Activated T-helper 1 cell treated with anti-CD3 and anti-CD28 coated beads, Interleukin-2, amount 50 U/mL, for 16 hours (primary cell): Measurements from ENCODE around the gene BRCA2.

Experiments used
- DNase-seq, 2 donors: peaks; one replicate each; pipeline ENCODE4 v3.0.0-alpha.2; 2020; ENCODE audit warnings: low read depth in 1 of 2, low spot score in 1 of 2

Gene BRCA2

DNA sequence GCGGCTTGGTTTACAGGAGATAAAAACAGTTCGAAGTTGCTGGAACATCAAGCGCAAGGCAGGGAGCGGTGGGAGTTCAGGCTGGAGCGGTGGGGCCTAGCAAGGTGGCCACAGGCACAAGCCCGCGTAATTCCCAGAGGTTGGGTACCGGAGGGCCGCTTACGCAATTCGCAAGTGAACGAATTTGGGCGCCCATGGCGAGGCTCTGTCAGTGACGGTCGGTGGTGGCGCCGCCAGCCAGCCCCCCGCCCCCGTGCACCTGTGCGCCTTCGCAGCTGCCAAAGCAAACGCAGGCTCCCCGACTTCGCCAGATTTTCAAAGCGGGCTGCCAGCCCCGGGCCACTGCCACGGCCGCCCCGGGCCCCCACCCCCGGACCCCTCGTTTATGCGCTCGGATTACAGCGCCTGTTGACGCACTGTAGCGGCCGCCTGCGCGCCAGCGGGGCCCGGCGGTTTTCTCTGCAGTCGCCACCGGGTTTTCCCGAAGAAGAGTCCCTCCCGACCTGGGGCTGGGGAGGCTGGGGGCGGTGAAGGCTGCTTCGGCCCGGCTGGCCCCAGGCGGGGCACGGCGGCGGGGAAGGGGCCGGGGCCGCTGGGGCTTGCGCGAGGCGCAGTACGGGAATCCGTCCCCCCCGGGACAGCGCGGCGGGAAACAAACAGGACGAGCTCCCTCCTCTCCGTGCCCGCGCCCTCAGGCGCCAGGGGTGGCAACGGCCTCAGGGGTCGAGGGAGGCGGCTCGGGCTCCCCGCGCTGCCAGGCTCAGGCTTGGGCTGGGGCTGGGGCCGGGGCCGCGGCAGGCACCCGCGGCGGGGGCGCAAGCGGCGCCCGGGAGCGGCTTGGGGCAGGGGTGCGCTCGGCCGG lies 111.9 kb downstream of the BRCA2 start:
- DNase-seq: peak; percentile 15 to 43

DNA sequence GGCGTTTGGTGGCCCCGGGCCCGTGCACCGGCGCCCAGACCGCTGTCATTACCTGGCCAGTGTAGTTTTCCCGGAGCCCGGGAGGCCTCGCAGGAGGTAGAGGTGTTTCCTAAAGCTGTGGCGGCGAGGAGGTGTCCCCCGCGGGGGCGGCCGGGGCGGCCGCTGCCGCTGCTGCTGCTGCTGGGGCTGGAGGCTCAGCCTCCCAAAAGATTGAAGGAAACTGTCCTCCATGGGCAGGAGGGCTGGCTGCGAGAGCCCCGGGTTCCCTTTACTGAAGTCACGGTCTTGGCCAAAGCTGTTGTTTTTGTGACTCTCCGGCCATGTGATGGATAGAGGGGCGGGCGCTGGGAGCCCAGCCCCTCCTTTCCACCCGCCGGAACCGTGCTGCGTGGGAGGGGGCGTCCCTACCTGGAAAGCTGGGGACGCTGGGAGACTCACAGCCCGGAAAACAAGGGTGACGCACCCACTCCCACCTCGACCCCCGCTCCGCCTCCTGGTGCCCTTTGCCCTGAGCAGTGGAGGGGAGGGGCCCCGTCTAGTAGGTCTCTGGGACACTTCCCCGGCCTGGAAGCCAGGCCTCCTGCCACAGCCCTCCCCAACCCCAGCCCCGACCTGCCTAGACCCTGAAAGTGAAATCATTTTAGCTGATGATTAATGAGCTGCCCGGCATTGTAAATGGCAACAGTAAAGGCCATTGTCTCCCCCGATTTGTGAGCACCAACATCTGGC lies 112.7 kb downstream of the BRCA2 start, which contains the start of gene N4BP2L1:
N4BP2L1 (minus strand) TSS at position 279 of the 729 bp plus-strand sequence; CDS start at position 231, 48 bp downstream.
- peak; percentile 48 to 71 for DNase-seq

DNA sequence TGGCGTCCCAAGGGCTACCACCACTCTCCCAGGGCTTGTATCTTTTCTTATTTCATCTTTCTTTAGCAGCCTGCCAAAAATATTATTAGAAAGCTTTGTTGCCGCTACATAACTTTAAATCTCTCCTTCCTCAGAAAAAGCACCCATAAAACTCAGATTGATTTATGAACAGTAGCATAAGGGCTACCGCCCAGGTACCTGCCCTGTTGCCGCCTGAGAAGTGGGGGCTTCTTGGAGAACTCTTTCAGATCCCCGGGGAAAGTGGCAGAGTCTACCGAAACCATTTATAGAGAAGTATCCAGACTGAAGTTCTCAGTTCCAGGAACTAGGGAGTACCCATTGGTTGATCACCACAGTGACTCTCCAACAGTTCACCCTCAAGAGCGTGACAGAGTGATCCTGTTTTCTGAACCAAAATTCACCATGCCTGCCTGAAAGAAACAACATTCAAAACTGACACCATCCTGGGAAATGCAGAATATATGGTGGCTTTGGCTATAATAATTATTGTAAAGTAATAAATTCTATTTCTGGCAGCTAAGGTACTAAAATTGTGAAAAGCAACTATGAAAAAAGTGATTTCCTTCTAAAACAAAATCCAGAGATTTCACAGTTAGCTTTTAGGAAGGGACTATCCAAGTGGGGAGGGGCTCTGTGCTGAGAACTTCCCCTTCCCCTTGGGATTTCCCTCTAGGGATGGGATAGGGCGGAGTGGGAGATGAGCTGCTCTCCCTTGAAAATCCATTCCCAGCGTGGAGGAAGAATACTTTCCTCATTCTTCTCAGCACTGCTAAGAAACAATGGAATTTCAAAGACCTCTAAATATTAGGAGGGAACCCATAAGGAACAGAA lies 113.5 kb downstream of the BRCA2 start:
- DNase-seq: no peak

DNA sequence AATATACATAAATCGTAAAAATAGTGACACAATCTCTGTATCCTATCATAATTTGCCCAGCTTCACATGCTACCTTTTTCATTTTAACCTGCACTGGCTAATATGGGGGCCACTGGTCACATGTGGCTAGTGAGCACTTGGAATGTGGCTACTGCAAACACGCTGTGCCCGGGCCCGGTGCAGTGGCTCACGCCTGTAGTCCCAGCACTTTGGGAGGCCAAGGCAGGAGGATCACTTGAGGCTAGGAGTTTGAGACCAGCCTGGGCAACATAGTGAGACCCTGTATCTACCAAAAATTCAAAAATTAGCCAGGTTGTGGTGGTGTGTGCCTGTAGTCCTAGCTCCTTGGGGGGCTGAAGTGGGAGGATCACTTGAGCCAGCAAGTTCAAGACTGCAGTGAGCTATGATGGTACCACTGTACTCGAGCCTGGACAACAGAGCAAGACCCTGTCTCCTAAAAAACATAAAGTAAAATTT lies 114.2 kb downstream of the BRCA2 start:
- DNase-seq: no peak

DNA sequence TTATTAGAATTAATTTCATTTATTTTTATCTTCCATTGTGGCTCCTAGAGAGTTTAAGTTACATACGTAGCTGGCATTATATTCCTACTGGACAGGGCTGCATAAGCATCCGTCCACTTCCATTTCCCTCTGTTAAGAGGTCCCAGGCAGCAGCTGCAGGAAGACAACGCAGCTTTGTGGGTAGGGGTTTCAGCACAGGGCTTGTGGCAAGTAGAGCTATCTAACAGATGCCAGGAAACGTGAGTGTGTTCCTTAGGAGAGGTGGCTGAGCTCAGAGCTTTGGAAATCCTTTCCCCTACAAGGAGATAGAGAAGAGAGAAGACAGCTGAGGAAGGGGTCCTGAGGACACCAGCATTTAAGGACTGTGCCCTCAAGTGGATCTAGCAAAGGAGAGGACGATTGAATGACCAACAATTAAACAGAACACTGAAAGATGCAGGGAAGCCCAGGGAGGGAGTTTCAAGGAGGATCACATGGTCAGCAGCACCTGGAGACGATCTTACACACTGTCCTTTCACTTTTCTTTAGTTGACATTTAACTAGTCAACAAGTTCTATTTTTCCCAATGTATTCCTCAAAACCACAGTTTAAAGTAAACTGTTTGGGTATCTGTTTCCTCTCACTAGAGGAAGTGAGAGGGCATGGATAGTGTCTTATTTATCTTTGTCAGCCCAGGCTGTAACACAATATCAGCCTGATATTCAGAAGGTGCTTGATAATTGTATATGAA lies 114.9 kb downstream of the BRCA2 start:
- no peak for DNase-seq

DNA sequence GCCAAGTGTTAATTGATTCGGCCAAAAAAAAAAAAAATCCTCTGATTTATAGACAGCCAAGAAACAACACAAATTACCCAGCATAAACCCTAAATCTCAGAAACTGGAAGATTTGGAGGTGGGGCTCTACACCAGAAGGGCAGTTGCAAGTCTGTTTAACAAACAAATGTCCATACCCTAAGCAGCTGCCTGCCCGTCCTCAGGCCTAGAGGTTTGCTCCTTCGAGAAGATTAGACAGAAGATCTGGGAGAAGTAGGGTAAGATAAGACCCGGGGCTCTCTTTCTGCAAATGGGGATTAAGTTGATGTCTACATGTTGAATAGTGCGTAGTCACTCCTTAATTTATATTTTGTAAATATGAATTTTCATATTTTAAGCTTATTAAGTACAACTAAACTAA lies 116.1 kb downstream of the BRCA2 start:
- DNase-seq: no peak

- no peak for DNase-seq
Observed at GRCh38 chr13:32432856-32433255, 117.5 kb downstream of the BRCA2 start.

DNA sequence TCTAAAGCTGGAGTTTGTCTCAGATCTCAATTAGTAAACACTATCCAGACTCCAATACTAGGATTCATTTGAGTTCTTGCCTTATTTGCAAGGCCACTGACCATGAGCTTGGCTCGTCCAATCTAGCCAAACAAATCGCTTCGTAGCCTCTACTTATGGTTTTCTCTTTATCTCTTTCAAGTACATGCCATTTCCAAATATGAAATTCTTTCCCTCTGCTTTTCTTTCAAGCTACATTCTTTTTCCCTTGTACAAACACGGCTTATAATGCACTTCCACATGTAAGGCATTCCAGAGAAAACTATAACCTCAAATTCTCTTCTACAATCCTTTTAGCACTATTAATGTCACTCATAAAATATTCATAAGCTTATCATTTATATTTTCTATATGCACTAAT lies 123.6 kb downstream of the BRCA2 start:
- DNase-seq: no peak

DNA sequence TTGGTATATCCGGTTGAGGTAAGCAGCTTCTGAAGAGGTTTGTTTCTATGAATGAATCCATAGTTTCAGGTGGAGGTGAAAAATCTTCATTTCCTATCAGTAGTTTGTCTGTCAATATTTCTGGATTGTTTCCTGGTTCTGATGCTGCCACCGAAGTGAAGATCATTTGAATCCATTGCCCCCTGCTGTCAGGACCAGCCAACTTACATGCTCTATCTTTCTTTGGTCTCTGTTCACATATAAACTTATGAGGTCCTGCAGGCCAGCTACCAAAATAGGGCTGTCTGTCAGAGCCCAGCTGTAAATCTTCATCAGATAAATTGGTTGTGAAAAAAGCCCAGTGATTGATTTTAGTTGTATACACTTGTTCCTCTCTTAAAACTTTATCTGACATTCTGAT lies 127.8 kb downstream of the BRCA2 start:
- DNase-seq: no peak

DNA sequence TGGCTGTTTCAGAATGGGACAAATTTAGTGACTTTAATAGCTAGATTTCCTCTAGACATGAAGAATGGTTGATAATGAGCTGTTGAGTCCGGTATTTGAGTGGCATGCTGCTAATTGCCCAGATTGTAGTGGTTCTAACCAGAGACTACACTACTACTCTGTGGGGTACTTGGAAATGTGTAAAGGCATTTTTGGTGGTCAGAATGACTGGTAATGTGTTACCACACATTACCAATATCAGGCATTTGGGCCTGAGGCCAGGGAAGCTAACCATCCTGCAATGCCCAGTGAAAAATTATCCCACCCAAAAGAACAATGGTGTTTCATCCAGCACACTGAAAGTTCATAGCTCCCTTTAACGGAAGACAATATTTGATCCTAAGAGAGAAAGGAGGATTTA lies 130.2 kb downstream of the BRCA2 start:
- no peak for DNase-seq

DNA sequence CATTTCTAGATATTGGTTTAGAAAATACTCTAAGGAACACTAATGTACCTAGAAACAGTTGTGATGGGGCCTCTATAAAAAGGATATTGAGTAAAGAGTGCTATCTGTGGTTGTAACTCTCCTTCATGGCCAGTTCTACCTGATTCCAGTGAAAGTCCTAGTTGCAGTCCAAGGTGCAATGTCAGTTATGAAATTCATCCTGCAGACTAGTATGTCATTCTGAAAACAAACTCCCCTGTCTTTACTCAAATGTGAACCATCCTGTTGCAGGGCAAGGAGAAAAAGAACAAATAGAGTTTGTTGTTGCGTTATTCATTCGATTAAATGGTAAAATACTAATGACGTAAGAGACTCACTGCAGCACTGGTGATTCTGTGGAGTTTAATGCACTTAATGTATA lies 130.9 kb downstream of the BRCA2 start:
- no peak for DNase-seq

DNA sequence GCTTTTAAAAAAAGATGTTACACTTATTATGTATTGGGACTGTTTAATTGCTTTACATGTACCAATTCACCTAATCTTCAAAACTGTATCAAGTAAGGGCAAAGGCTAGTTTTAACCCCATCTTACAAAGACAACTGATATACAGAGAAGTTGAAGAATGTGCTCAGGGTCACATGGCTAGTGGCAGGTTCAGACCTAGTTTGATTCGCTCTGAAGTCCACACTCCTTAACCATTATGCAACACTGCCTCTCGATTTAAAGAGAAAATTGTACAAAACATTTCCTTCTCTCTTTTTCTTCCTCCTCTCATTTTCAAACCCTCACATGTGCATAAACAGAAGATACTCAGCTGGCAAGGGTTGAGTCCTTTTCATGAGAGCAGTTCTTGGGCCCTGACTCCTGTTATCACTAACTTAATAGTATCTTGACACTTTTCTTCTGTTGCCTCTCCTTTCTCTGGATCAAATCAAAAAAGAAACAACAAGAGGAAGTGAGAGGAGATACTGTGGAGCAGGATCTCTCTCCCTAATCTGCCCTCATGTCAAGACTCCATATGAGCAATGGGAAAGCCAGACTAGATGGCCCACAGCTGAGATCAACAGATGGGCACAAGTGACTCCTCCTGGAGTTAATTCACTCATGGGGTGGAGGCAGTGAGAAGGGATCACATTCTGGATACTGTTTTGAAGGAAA lies 131.6 kb downstream of the BRCA2 start:
- DNase-seq: no peak

DNA sequence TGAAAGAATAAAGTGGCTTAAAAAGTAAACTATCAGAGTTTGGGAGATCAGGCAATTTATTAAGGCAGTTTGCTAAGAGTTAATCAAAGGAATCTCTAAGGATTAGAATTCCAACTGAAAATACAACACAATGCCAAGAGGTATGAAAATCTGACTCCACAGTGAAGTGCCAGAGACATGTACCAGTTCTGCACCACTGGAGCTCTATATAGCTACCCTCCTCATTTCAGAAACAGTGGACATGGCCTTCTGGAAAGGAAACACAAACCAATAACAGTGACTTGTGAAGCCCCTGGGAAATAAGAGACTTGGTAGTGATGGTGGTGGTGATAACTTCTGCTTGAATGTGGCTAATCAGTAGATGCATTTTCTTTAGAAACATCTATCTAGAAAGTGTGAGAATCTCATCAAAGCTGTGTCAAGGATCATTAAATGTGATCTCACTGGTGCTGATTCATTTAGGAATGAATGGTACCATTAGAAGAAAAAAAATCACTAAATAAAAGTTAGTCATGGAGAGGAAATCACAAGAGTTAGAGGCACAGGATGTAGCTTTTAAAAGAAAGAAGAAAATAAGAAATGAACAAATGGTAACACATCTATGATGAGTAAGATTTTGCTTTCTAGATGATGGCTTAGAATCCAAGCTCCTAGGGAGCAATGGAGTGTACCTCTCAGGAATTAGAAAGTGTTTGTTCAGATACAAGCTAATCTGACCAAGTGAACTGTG lies 132.8 kb downstream of the BRCA2 start:
- DNase-seq: no peak

DNA sequence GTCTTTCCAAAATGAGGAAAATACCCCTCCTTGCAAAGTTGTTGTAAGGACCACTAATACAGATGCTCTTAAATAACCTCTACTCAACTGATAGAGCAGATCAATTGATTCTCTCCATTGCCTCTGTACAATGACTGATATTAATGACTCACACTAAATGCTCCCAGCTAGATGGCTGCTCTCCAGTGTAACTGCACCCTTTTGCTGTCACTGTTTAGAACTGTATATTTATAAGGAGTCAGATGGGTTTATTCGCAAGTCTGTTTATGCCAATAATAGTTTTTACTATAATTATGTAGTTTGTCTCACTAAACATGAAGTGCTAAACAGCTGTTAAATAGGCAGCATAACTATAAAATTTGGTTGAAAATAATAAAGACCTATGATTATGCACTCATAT lies 133.7 kb downstream of the BRCA2 start:
- DNase-seq: no peak
